HepG2 (cell line): ENCODE data around the gene AJUBA. TPM values are rescaled to one million over a fixed set of nuclear protein-coding genes. Genes with fewer than 3 reads are reported as not detected.

Experiments used
- JARID2 ChIP-seq: sonication (generic); formaldehyde crosslinking; IDR thresholded peaks from 2 replicates; pipeline ENCODE4 v1.8.1; 2023; ENCODE audit warnings: missing genetic modification reagents, inconsistent platforms; ENCODE audit not compliant: insufficient replicate concordance
- KAT2B ChIP-seq: fragments of 150-350 bp; IDR thresholded peaks from 2 replicates; pipeline ENCODE4 v1.6.1; 2014; ENCODE audit warnings: low read depth, low read length, borderline replicate concordance
- PITX1 ChIP-seq: sonication (generic); formaldehyde crosslinking; IDR thresholded peaks from 2 replicates; pipeline ENCODE4 v1.5.1; 2020; ENCODE audit warnings: mild to moderate bottlenecking, missing genetic modification reagents
- PPARG ChIP-seq: conservative IDR thresholded peaks from 2 replicates; pipeline ENCODE4 v1.6.1; 2016; ENCODE audit warnings: missing biosample characterization, missing genetic modification reagents
- SAFB2 ChIP-seq: sonication (generic); formaldehyde crosslinking; IDR thresholded peaks from 2 replicates; pipeline ENCODE4 v1.5.1; 2020; ENCODE audit warnings: missing genetic modification reagents, low read depth, mild to moderate bottlenecking, borderline replicate concordance
- SNRNP70 ChIP-seq: fragments of 200-400 bp; formaldehyde crosslinking; IDR thresholded peaks from 2 replicates; pipeline ENCODE4 v1.6.1; 2017; ENCODE audit warnings: mild to moderate bottlenecking, low read depth, low read length, moderate library complexity
- YEATS2 ChIP-seq: sonication (generic); formaldehyde crosslinking; IDR thresholded peaks from 2 replicates; pipeline ENCODE4 v1.4.0; 2020; ENCODE audit warnings: missing genetic modification reagents, borderline replicate concordance
- ZNF160 ChIP-seq: sonication (generic); formaldehyde crosslinking; IDR thresholded peaks from 2 replicates; pipeline ENCODE4 v1.8.0; 2022; ENCODE audit warnings: mild to moderate bottlenecking, inconsistent platforms, missing genetic modification reagents
- ZNF205 ChIP-seq: IDR thresholded peaks from 2 replicates; pipeline ENCODE4 v1.6.1; 2018; ENCODE audit warnings: missing biosample characterization, missing genetic modification reagents
- ZNF225 ChIP-seq: sonication (generic); formaldehyde crosslinking; IDR thresholded peaks from 2 replicates; pipeline ENCODE4 v1.4.0; 2020; ENCODE audit warnings: mild to moderate bottlenecking, missing genetic modification reagents
- ZNF724P ChIP-seq: sonication (generic); formaldehyde crosslinking; IDR thresholded peaks from 2 replicates; pipeline ENCODE4 v1.8.0; 2022; ENCODE audit warnings: missing genetic modification reagents, borderline replicate concordance
- polyA plus RNA-seq, 8 experiments: library from polyadenylated mRNA; depleted of rRNA in 3 of 8; stranded (reverse) in 7 of 8; unstranded in 1 of 8; fragments of >200 nt; fragmentation: Illumina TruSeq in 4 of 8; extraction: Trizol in 4 of 8; gene quantifications; 2 replicates each; pipeline versions ENCODE4 v1.2.1 to v1.2.3, GENCODE V29; 2011 to 2016; ENCODE audit warnings: low read depth in 4 of 8, missing spikeins in 1 of 8, mixed read lengths in 1 of 8; ENCODE audit not compliant: insufficient read depth in 1 of 8
- total RNA-seq, 5 experiments: library from RNA; depleted of rRNA; stranded (reverse); fragments of >200 nt; fragmentation: Illumina TruSeq; extraction: Trizol; gene quantifications; 2 replicates each; pipeline ENCODE4 v1.2.3, GENCODE V29; 2016; ENCODE audit warnings: low read depth in 1 of 5
- TF ChIP-seq, protein P1 (sequence below): IDR thresholded peaks from 2 replicates; pipeline ENCODE4 v1.6.1; 2016; ENCODE audit warnings: low read depth
- TF ChIP-seq, protein P2 (sequence below): sonication (generic); formaldehyde crosslinking; IDR thresholded peaks from 2 replicates; pipeline ENCODE4 v1.8.0; 2022; ENCODE audit warnings: missing genetic modification reagents, mild to moderate bottlenecking, inconsistent platforms, borderline replicate concordance
- TF ChIP-seq, protein P3 (sequence below): sonication (generic); formaldehyde crosslinking; IDR thresholded peaks from 2 replicates; pipeline ENCODE4 v1.9.0; 2022; ENCODE audit warnings: missing genetic modification reagents, mild to moderate bottlenecking, borderline replicate concordance
- TF ChIP-seq, protein P4 (sequence below): conservative IDR thresholded peaks from 2 replicates; pipeline ENCODE4 v1.6.1; 2018; ENCODE audit warnings: missing genetic modification reagents
- TF ChIP-seq, protein P5 (sequence below): sonication (generic); formaldehyde crosslinking; IDR thresholded peaks from 2 replicates; pipeline ENCODE4 v1.5.1; 2020; ENCODE audit warnings: mild to moderate bottlenecking, missing genetic modification reagents, moderate library complexity

Gene AJUBA
- total and polyA plus RNA-seq, 2 of the 13 experiments (the other 11 are each of a cell fraction or from before 2014, with no cell fraction given): 157 to 241 TPM

DNA sequence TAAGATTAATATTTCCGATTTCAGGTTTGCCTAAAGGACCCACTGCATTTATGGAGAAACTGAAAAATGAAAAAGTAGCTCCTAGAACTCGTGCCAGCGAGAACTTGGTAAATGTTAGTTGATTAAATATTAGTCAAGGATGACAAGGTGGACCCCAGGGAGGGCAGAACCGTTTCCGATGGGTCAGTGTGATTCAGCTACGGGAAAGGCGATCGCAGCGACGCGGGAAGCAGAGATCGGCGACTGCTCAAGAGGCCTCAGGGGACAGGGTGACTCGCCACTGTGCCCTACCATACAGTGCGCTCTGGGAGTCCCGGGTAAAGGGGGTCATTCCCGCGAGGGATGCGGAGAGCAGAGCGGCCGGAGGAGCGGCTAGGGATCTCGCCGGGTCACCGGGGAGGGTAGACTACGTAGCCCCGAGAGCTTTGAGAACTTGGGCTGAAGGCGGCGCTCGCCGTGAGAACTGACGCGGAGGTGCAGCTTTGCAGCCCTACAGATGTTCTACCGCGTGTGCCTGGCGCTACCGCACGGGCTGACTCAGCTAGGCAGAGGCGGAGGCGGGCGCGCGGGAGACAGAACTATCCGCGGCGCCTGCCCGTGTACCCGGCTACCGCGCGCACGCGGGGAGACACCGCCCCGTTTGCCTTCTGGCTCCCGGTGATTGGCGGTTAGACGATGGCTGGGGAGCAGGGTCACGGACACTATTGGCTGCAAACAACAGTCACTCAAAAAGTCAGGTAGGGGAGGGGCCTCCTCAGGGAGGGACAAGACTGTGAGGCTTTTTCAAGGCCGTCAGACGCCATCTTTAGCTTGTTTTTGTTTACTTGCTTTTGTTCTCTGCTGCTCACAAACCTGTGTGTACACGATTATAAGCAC lies 24.4 kb upstream of the AJUBA start (continued):
- TF ChIP-seq, protein P1, sequence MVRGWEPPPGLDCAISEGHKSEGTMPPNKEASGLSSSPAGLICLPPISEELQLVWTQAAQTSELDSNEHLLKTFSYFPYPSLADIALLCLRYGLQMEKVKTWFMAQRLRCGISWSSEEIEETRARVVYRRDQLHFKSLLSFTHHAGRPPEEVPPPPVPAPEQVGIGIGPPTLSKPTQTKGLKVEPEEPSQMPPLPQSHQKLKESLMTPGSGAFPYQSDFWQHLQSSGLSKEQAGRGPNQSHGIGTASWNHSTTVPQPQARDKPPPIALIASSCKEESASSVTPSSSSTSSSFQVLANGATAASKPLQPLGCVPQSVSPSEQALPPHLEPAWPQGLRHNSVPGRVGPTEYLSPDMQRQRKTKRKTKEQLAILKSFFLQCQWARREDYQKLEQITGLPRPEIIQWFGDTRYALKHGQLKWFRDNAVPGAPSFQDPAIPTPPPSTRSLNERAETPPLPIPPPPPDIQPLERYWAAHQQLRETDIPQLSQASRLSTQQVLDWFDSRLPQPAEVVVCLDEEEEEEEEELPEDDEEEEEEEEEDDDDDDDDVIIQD (CRISPR knock-in tag): peak; percentile 86
- peak; percentile 92 for TF ChIP-seq PITX1
- TF ChIP-seq YEATS2 (CRISPR knock-in tag): peak; percentile 94
- TF ChIP-seq ZNF205 (CRISPR knock-in tag): peak; percentile 98
- TF ChIP-seq SAFB2: peak; percentile 99; the same call in 1 of the 2 replicates
- peak; percentile 99 for TF ChIP-seq ZNF225
- TF ChIP-seq, protein P2, sequence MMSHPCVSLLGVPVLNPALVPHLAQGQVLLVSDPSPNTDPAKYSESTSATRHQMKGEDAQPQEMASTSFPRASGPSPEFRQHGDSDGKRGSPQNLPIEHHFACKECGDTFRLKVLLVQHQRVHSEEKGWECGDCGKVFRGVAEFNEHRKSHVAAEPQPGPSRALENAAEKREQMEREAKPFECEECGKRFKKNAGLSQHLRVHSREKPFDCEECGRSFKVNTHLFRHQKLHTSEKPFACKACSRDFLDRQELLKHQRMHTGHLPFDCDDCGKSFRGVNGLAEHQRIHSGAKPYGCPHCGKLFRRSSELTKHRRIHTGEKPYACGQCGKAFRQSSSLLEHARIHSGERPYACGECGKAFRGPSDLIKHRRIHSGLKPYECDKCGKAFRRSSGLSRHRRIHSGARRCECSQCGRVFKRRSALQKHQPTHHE (CRISPR knock-in tag): peak; percentile 99
- TF ChIP-seq, protein P3, sequence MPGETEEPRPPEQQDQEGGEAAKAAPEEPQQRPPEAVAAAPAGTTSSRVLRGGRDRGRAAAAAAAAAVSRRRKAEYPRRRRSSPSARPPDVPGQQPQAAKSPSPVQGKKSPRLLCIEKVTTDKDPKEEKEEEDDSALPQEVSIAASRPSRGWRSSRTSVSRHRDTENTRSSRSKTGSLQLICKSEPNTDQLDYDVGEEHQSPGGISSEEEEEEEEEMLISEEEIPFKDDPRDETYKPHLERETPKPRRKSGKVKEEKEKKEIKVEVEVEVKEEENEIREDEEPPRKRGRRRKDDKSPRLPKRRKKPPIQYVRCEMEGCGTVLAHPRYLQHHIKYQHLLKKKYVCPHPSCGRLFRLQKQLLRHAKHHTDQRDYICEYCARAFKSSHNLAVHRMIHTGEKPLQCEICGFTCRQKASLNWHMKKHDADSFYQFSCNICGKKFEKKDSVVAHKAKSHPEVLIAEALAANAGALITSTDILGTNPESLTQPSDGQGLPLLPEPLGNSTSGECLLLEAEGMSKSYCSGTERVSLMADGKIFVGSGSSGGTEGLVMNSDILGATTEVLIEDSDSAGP (CRISPR knock-in tag): peak; percentile 98
- TF ChIP-seq, protein P4, sequence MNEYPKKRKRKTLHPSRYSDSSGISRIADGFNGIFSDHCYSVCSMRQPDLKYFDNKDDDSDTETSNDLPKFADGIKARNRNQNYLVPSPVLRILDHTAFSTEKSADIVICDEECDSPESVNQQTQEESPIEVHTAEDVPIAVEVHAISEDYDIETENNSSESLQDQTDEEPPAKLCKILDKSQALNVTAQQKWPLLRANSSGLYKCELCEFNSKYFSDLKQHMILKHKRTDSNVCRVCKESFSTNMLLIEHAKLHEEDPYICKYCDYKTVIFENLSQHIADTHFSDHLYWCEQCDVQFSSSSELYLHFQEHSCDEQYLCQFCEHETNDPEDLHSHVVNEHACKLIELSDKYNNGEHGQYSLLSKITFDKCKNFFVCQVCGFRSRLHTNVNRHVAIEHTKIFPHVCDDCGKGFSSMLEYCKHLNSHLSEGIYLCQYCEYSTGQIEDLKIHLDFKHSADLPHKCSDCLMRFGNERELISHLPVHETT: peak; percentile 98
- TF ChIP-seq KAT2B: no peak; the same call in 1 of the 2 replicates
- TF ChIP-seq ZNF724P (CRISPR knock-in tag): peak; percentile 98
- peak; percentile 84; the same call in 1 of the 2 replicates for TF ChIP-seq PPARG (CRISPR knock-in tag)
- peak; percentile 94 for TF ChIP-seq ZNF160 (CRISPR knock-in tag)
- TF ChIP-seq, protein P5, sequence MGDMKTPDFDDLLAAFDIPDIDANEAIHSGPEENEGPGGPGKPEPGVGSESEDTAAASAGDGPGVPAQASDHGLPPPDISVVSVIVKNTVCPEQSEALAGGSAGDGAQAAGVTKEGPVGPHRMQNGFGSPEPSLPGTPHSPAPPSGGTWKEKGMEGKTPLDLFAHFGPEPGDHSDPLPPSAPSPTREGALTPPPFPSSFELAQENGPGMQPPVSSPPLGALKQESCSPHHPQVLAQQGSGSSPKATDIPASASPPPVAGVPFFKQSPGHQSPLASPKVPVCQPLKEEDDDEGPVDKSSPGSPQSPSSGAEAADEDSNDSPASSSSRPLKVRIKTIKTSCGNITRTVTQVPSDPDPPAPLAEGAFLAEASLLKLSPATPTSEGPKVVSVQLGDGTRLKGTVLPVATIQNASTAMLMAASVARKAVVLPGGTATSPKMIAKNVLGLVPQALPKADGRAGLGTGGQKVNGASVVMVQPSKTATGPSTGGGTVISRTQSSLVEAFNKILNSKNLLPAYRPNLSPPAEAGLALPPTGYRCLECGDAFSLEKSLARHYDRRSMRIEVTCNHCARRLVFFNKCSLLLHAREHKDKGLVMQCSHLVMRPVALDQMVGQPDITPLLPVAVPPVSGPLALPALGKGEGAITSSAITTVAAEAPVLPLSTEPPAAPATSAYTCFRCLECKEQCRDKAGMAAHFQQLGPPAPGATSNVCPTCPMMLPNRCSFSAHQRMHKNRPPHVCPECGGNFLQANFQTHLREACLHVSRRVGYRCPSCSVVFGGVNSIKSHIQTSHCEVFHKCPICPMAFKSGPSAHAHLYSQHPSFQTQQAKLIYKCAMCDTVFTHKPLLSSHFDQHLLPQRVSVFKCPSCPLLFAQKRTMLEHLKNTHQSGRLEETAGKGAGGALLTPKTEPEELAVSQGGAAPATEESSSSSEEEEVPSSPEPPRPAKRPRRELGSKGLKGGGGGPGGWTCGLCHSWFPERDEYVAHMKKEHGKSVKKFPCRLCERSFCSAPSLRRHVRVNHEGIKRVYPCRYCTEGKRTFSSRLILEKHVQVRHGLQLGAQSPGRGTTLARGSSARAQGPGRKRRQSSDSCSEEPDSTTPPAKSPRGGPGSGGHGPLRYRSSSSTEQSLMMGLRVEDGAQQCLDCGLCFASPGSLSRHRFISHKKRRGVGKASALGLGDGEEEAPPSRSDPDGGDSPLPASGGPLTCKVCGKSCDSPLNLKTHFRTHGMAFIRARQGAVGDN (CRISPR knock-in tag): peak; percentile 100
- TF ChIP-seq SNRNP70: no peak
- peak; percentile 97 for TF ChIP-seq JARID2 (CRISPR knock-in tag)
